Upper lobe of left lung (tissue), 4 donors: ENCODE data around the gene MBP.

Experiments
- POLR2A ChIP-seq, 4 donors: fragments of 450-650 bp; IDR thresholded peaks; one replicate each; pipeline ENCODE4 v1.5.1; 2016 to 2017; ENCODE audit warnings: antibody characterized with exemption in 4 of 4, mild to moderate bottlenecking in 2 of 4
- TF ChIP-seq, protein P1 (sequence below), 6 experiments: fragments of 450-650 bp in 4 of 6; fragments of 200-600 bp in 2 of 6; sonication (generic) in 2 of 6; IDR thresholded peaks; one replicate each; pipeline ENCODE4 v1.5.1; 2016 to 2019; ENCODE audit warnings: antibody characterized with exemption in 6 of 6

DNA sequence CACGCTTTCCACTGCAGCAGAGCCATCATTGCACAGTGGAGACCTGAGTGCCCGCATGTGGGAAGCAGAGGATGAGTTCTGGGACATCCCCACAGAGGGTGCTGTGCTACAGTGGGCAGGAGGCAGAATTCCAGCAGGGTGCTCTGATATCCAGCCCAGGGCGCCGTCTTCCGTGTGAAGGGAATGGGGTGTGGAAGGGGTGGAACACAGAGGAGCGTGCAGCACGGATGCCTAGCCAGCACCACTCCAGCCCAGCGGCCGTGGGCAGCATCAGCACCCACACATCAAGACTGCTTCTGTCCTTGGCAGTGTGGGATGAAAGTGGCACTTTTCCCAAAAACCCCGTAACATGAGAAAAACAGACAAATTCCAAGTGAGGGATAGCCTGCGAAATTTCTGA lies 175.9 kb downstream of the MBP start:
- TF ChIP-seq, protein P1, sequence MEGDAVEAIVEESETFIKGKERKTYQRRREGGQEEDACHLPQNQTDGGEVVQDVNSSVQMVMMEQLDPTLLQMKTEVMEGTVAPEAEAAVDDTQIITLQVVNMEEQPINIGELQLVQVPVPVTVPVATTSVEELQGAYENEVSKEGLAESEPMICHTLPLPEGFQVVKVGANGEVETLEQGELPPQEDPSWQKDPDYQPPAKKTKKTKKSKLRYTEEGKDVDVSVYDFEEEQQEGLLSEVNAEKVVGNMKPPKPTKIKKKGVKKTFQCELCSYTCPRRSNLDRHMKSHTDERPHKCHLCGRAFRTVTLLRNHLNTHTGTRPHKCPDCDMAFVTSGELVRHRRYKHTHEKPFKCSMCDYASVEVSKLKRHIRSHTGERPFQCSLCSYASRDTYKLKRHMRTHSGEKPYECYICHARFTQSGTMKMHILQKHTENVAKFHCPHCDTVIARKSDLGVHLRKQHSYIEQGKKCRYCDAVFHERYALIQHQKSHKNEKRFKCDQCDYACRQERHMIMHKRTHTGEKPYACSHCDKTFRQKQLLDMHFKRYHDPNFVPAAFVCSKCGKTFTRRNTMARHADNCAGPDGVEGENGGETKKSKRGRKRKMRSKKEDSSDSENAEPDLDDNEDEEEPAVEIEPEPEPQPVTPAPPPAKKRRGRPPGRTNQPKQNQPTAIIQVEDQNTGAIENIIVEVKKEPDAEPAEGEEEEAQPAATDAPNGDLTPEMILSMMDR (IDR thresholded peaks at IDR 0.05), result no peak
- TF ChIP-seq POLR2A (IDR thresholded peaks at IDR 0.05), result no peak
